ENCODE measurements around the gene EZR. TPM values are rescaled to one million over a fixed set of nuclear protein-coding genes. Genes with fewer than 3 reads are reported as not detected.

Gene EZR
- total RNA-seq, 1 experiment from 2014 or later: 1,402 TPM

DNA sequence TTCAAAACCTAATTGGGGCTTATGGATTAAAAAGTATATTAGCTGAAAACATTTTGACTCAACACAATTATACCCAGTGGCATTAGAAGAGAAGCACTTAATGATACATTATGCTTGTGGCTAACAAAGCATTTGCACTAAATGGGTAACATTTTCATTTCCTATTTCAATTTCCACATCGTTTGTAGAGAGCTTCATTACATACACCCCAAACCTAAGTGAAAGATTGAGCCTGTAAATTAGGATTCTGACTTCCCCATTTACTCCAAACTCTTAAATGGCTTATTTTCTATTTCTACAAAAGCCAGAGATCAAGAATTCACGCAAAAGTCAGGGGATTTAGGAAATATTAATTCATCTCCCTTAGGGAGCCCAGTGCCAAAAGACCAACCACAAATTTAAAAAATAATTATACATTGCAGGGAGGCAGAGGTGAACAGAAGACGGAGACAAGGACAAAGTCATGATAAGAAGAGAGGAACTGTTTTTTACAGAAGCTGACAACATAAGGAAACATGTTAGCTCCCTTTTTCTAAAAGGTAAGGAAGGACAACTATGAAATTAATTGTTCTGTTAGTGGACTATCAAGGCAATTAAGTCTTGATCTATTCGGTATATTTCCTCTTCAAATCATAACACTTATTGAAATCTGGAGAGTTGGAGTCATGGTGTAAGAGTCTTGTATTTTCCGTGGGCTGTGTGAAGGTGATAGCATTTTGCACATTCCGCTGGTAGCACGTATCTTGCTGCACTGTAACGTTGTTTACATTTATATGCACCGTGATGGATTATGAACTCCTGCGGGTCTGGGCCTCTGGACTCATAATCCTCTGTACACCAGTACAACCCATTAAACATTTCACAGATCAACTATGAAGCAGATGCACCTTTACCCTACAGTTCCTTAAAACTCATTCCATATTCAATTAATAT is 24.8 kb upstream of the EZR start:
- Histone ChIP-seq H2AFZ (ENCODE audit: low read depth, low read length, poor library complexity, severe bottlenecking) (peak overlapping the region; percentile 36), H3K4me2 (ENCODE audit: low read length) (no peak overlapping the region), H3K4me3 (replicated peaks in 1 of 2; ENCODE audit: low read depth in 1 of 2, low read length in 2 of 2) (no peak overlapping the region), H3K9me3 (ENCODE audit: control insufficient read depth in 1 of 2, insufficient read depth in 1 of 2, low read depth in 1 of 2, low read length in 2 of 2) (no peaks in the 10 kb centered on the region), H3K27me3 (ENCODE audit: insufficient read depth, low read length) (no peaks in the 10 kb centered on the region), H3K36me3 (ENCODE audit: control insufficient read depth in 1 of 2, insufficient read depth in 2 of 2, low read length in 2 of 2) (no peaks in the 10 kb centered on the region), H3K9ac (ENCODE audit: low read length) (no peak overlapping the region), H3K9me2 (ENCODE audit: insufficient read depth) (no peaks in the 10 kb centered on the region), H3K79me2 (ENCODE audit: insufficient read depth, low read length) (no peaks in the 10 kb centered on the region), H4K20me1 (ENCODE audit: insufficient read depth) (no peaks in the 10 kb centered on the region), H3K4me1 (ENCODE audit: control insufficient read depth in 1 of 2, insufficient read depth in 2 of 2, low read length in 2 of 2) (peaks cover 6 to 13% of the 10 kb centered on the region in 2 experiments), H3K27ac (ENCODE audit: low read depth, low read length) (no peak overlapping the region)
- no peak for ATAC-seq
- ChIA-PET CTCF (no interaction called here), POLR2A (interaction anchor here (1.4 to 1.6 kb wide), 2 partner anchors 10 to 25 kb away, joined by 4 to 6 read pairs; no protein-coding TSS in a partner anchor), RAD21 (ENCODE audit: low non-redundant PET in 1 of 2, low total read pairs in 2 of 2, uncharacterized antibody in 2 of 2, unreplicated experiment in 2 of 2) (interaction anchor here in 1 of 2 experiments (0.7 kb wide), 1 partner anchor 11 kb away, joined by 3 read pairs; no protein-coding TSS in a partner anchor)
- DNase-seq (ENCODE audit: low read depth, low spot score): no peak
- intact Hi-C loops (cut with micrococcal nuclease): no loop called here
- no TSS peak for BruUV-seq (replicated peaks)
- TF ChIP-seq ZBTB33 (IDR thresholded peaks at IDR 0.05; ENCODE audit: extremely low read depth, insufficient replicate concordance, low read length) (no peak), MAX (IDR thresholded peaks at IDR 0.05) (no peak), FOSL1 (IDR thresholded peaks at IDR 0.05; ENCODE audit: low read depth) (no peak), EZH2phosphoT487 (IDR thresholded peaks at IDR 0.05; ENCODE audit: borderline replicate concordance) (no peak), ZFX (IDR thresholded peaks at IDR 0.05) (no peak), POLR2AphosphoS5 (IDR thresholded peaks at IDR 0.05; ENCODE audit: low read depth, low read length) (no peak), SIN3A (IDR thresholded peaks at IDR 0.05; ENCODE audit: low read depth) (no peak), ZNF274 (IDR thresholded peaks at IDR 0.05; ENCODE audit: low read depth, low read length) (no peak), ATF3 (IDR thresholded peaks at IDR 0.05) (no peak), CEBPB (IDR thresholded peaks at IDR 0.05; ENCODE audit: low read depth) (no peak), REST (IDR thresholded peaks at IDR 0.05; ENCODE audit: low read depth) (no peak), EGR1 (IDR thresholded peaks at IDR 0.05; ENCODE audit: low read depth) (no peak)

All from HCT116 (cell line).